Thoracic aorta (tissue), 2 donors: ENCODE measurements around the gene CIB4. TPM values are rescaled to one million over a fixed set of nuclear protein-coding genes. Genes with fewer than 3 reads are reported as not detected.

Source experiments
- ATAC-seq: fragments of 150-250 bp; one replicate; pipeline ENCODE4 v1.8.0; 2017; ENCODE audit warnings: low read depth; ENCODE audit not compliant: insufficient number of reproducible peaks, low FRiP score
- DNase-seq: peaks from one replicate; pipeline ENCODE4 v3.0.0-alpha.2; 2020; ENCODE audit warnings: low spot score
- H3K27ac ChIP-seq, 2 donors: fragments of 200-600 bp; sonication (generic); 1 replicate in 1 of 2; 2 replicates in 1 of 2; pipeline ENCODE4 v1.5.1; 2016; ENCODE audit warnings: mild to moderate bottlenecking in 2 of 2, moderate library complexity in 2 of 2
- H3K27me3 ChIP-seq: fragments of 200-600 bp; sonication (generic); replicated peaks from 2 replicates; pipeline ENCODE4 v1.6.0; 2016; ENCODE audit warnings: mild to moderate bottlenecking; ENCODE audit not compliant: insufficient read depth
- H3K36me3 ChIP-seq: fragments of 200-600 bp; sonication (generic); one replicate; pipeline ENCODE4 v1.5.1; 2016
- H3K4me1 ChIP-seq, 2 donors: fragments of 200-600 bp; sonication (generic); 1 replicate in 1 of 2; 2 replicates in 1 of 2; pipeline versions ENCODE4 v1.5.1 to v1.6.0; 2016; ENCODE audit warnings: low read depth in 2 of 2, mild to moderate bottlenecking in 1 of 2; ENCODE audit not compliant: control insufficient read depth in 1 of 2
- H3K4me3 ChIP-seq: fragments of 200-600 bp; sonication (generic); 2 replicates; pipeline ENCODE4 v1.5.1; 2016; ENCODE audit warnings: mild to moderate bottlenecking
- H3K9me3 ChIP-seq: fragments of 200-600 bp; sonication (generic); 2 replicates; pipeline ENCODE4 v1.5.1; 2016
- total RNA-seq, 2 donors: library from RNA; depleted of rRNA; stranded (reverse); fragments of >200 nt; gene quantifications; one replicate each; pipeline versions ENCODE4 v1.1.0 to v1.2.3, GENCODE V29; 2016
- TF ChIP-seq, protein P1 (sequence below): fragments of 200-600 bp; sonication (generic); IDR thresholded peaks from one replicate; pipeline ENCODE4 v1.5.1; 2019; ENCODE audit warnings: antibody characterized with exemption

Gene CIB4
- total RNA-seq, 2 donors from 2014 or later, result not detected

DNA sequence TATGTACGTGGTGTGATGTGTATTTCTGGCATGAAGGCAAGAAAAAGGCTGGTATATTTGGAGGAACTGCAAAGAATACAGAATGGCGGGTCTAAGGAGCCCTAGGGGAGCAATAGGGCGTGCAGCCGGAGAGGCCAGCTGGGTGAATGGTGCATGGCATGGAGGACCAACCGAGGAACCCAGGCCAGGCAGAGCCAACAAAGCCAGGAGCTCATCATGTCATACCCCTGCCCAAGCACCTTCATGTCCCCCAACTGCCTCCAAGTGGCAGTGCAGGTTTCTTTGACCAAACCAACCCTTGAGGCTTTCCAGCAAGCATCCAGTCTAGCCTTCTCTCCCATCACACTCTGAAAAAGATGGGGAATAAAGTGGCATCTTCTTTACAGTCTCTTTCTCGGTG lies 42.4 kb upstream of the CIB4 start:
- no peak overlapping the region for H3K4me3 ChIP-seq
- ATAC-seq (no peak), DNase-seq (no peak)
- peaks cover 4 to 22% of the 10 kb centered on the region in 2 donors for H3K4me1 ChIP-seq
- H3K27ac ChIP-seq, result no peak overlapping the region
- no peaks in the 10 kb centered on the region for H3K36me3 ChIP-seq
- H3K9me3 ChIP-seq, result no peaks in the 10 kb centered on the region
- no peaks in the 10 kb centered on the region for H3K27me3 ChIP-seq
- TF ChIP-seq, protein P1, sequence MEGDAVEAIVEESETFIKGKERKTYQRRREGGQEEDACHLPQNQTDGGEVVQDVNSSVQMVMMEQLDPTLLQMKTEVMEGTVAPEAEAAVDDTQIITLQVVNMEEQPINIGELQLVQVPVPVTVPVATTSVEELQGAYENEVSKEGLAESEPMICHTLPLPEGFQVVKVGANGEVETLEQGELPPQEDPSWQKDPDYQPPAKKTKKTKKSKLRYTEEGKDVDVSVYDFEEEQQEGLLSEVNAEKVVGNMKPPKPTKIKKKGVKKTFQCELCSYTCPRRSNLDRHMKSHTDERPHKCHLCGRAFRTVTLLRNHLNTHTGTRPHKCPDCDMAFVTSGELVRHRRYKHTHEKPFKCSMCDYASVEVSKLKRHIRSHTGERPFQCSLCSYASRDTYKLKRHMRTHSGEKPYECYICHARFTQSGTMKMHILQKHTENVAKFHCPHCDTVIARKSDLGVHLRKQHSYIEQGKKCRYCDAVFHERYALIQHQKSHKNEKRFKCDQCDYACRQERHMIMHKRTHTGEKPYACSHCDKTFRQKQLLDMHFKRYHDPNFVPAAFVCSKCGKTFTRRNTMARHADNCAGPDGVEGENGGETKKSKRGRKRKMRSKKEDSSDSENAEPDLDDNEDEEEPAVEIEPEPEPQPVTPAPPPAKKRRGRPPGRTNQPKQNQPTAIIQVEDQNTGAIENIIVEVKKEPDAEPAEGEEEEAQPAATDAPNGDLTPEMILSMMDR, result no peak

GRCh38 chr2:26682155-26682554 lies 41.0 kb upstream of the CIB4 start:
- Histone ChIP-seq H3K36me3 (no peaks in the 10 kb centered on the region), H3K27me3 (no peaks in the 10 kb centered on the region), H3K4me1 (peaks cover 4 to 30% of the 10 kb centered on the region in 2 donors), H3K27ac (peak overlapping the region; percentile 81 to 85), H3K4me3 (no peak overlapping the region), H3K9me3 (no peaks in the 10 kb centered on the region)
- TF ChIP-seq, protein P1, result no peak
- no peak for DNase-seq
- peak; percentile 66 for ATAC-seq

DNA sequence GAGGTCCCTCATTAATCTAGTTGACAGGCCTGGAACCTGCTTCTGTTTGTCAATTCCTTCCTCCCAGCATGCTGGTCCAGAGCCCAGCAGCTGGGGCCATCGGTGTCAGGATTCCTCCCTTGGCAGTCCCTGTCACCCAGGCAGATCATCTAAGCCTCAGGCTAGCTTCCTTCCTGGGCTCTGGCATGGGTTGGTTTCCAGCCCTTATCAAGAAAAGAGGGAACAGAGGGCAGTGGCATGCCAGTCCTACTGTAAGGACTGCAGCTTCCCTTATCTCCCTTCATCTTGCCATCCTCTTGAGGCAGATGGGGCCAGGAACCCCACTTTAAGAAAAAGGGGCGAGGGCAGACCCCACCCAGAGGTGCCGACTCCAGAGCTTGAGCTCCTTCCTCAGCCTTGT lies 40.5 kb upstream of the CIB4 start:
- no peak overlapping the region for H3K4me3 ChIP-seq
- H3K9me3 ChIP-seq, result no peaks in the 10 kb centered on the region
- no peaks in the 10 kb centered on the region for H3K27me3 ChIP-seq
- peak overlapping the region; percentile 81 to 85 for H3K27ac ChIP-seq
- peaks cover 4 to 30% of the 10 kb centered on the region in 2 donors for H3K4me1 ChIP-seq
- DNase-seq (no peak), ATAC-seq (no peak)
- no peaks in the 10 kb centered on the region for H3K36me3 ChIP-seq
- TF ChIP-seq, protein P1, result no peak

GRCh38 chr2:26679867-26680266 lies 38.7 kb upstream of the CIB4 start:
- DNase-seq, result no peak
- TF ChIP-seq, protein P1, result no peak
- H3K4me1 ChIP-seq, result peaks cover 4 to 30% of the 10 kb centered on the region in 2 donors
- no peak for ATAC-seq
- H3K9me3 ChIP-seq, result no peaks in the 10 kb centered on the region
- H3K27me3 ChIP-seq, result no peaks in the 10 kb centered on the region
- no peak overlapping the region for H3K4me3 ChIP-seq
- H3K36me3 ChIP-seq, result no peaks in the 10 kb centered on the region
- no peak overlapping the region for H3K27ac ChIP-seq

GRCh38 chr2:26678035-26678434 lies 36.9 kb upstream of the CIB4 start:
- no peak for DNase-seq

More at GRCh38 chr2:26678035-26678434, 36.9 kb upstream of the CIB4 start:
- TF ChIP-seq, protein P1, result no peak
- ATAC-seq, result no peak
- H3K9me3 ChIP-seq, result no peaks in the 10 kb centered on the region
- no peak overlapping the region for H3K27ac ChIP-seq
- peaks cover 4 to 30% of the 10 kb centered on the region in 2 donors for H3K4me1 ChIP-seq
- no peaks in the 10 kb centered on the region for H3K27me3 ChIP-seq
- H3K4me3 ChIP-seq, result no peak overlapping the region
- no peaks in the 10 kb centered on the region for H3K36me3 ChIP-seq
